Measurements from ENCODE around the gene CFAP47. TPM values are rescaled to one million over a fixed set of nuclear protein-coding genes. Genes with fewer than 3 reads are reported as not detected.

The CFAP47 gene
- total and polyA plus RNA-seq, 7 experiments from 2014 or later, result not detected

GRCh38 chrX:36102425-36102824 lies 182.9 kb downstream of the CFAP47 start:
- Histone ChIP-seq H3K4me1 (ENCODE audit: control insufficient read depth in 2 of 2, insufficient read depth in 2 of 2, low read length in 2 of 2) (no peaks in the 10 kb centered on the region), H3K4me3 (ENCODE audit: low read length) (no peak overlapping the region), H3K27me3 (ENCODE audit: control insufficient read depth in 2 of 2, insufficient read depth in 2 of 2, low read length in 2 of 2) (no peaks in the 10 kb centered on the region), H3K27ac (ENCODE audit: low read depth, low read length) (no peak overlapping the region), H3K36me3 (ENCODE audit: control insufficient read depth in 2 of 3, insufficient read depth in 3 of 3, low read length in 3 of 3) (no peaks in the 10 kb centered on the region), H3K9me3 (ENCODE audit: control insufficient read depth in 2 of 3, low read length in 3 of 3) (no peaks in the 10 kb centered on the region)
- Mint-ChIP-seq H3K4me1 (no peaks in the 10 kb centered on the region), H3K27me3 (no peaks in the 10 kb centered on the region), H3K4me3 (no peak overlapping the region), H3K27ac (no peak overlapping the region), H3K36me3 (no peaks in the 10 kb centered on the region), H3K9me3 (peaks cover 0 to 2% (median 0%) of the 10 kb centered on the region in 11 donors)
- no peak for ATAC-seq
- ChIA-PET CTCF (no interaction called here), POLR2A (no interaction called here)
- DNase-seq, result no peak
- intact Hi-C loops (cut with micrococcal nuclease), result no loop called here

GRCh38 chrX:36116222-36116621 lies 196.7 kb downstream of the CFAP47 start:
- Histone ChIP-seq H3K36me3 (ENCODE audit: control insufficient read depth in 2 of 3, insufficient read depth in 3 of 3, low read length in 3 of 3) (no peaks in the 10 kb centered on the region), H3K4me1 (ENCODE audit: control insufficient read depth in 2 of 2, insufficient read depth in 2 of 2, low read length in 2 of 2) (no peaks in the 10 kb centered on the region), H3K4me3 (ENCODE audit: low read length) (no peak overlapping the region), H3K27me3 (ENCODE audit: control insufficient read depth in 2 of 2, insufficient read depth in 2 of 2, low read length in 2 of 2) (no peaks in the 10 kb centered on the region), H3K9me3 (ENCODE audit: control insufficient read depth in 2 of 3, low read length in 3 of 3) (no peaks in the 10 kb centered on the region), H3K27ac (ENCODE audit: low read depth, low read length) (no peak overlapping the region)
- H3K9me3 Mint-ChIP-seq, result peaks cover 0 to 17% (median 8%) of the 10 kb centered on the region in 11 donors
- ATAC-seq (no peak), DNase-seq (no peak)
- POLR2A ChIA-PET, result no interaction called here
- H3K4me1 Mint-ChIP-seq, result no peaks in the 10 kb centered on the region
- no peak overlapping the region for H3K4me3 Mint-ChIP-seq
- H3K36me3 Mint-ChIP-seq, result no peaks in the 10 kb centered on the region
- CTCF ChIA-PET, result no interaction called here
- no peaks in the 10 kb centered on the region for H3K27me3 Mint-ChIP-seq
- no peak overlapping the region for H3K27ac Mint-ChIP-seq
- intact Hi-C loops (cut with micrococcal nuclease), result no loop called here

GRCh38 chrX:36159254-36159653 lies 239.7 kb downstream of the CFAP47 start:
- no peak overlapping the region for H3K4me3 Mint-ChIP-seq
- POLR2A ChIA-PET, result no interaction called here
- ATAC-seq (no peak), DNase-seq (no peak)
- no peak overlapping the region for H3K27ac ChIP-seq (ENCODE audit: low read depth, low read length)
- H3K36me3 ChIP-seq (ENCODE audit: control insufficient read depth in 2 of 3, insufficient read depth in 3 of 3, low read length in 3 of 3), result no peaks in the 10 kb centered on the region
- no peaks in the 10 kb centered on the region for H3K4me1 Mint-ChIP-seq
- H3K27ac Mint-ChIP-seq, result no peak overlapping the region
- no peaks in the 10 kb centered on the region for H3K36me3 Mint-ChIP-seq
- H3K9me3 ChIP-seq (ENCODE audit: control insufficient read depth in 2 of 3, low read length in 3 of 3), result no peaks in the 10 kb centered on the region
- no peak overlapping the region for H3K4me3 ChIP-seq (ENCODE audit: low read length)
- CTCF ChIA-PET, result no interaction called here
- intact Hi-C loops (cut with micrococcal nuclease), result no loop called here
- H3K9me3 Mint-ChIP-seq, result peaks cover 0 to 3% (median 0%) of the 10 kb centered on the region in 11 donors
- H3K27me3 Mint-ChIP-seq, result no peaks in the 10 kb centered on the region
- H3K27me3 ChIP-seq (ENCODE audit: control insufficient read depth in 2 of 2, insufficient read depth in 2 of 2, low read length in 2 of 2), result no peaks in the 10 kb centered on the region
- H3K4me1 ChIP-seq (ENCODE audit: control insufficient read depth in 2 of 2, insufficient read depth in 2 of 2, low read length in 2 of 2), result no peaks in the 10 kb centered on the region

- Histone ChIP-seq H3K4me1 (ENCODE audit: control insufficient read depth in 2 of 2, insufficient read depth in 2 of 2, low read length in 2 of 2) (no peaks in the 10 kb centered on the region), H3K27ac (ENCODE audit: low read depth, low read length) (no peak overlapping the region), H3K27me3 (ENCODE audit: control insufficient read depth in 2 of 2, insufficient read depth in 2 of 2, low read length in 2 of 2) (no peaks in the 10 kb centered on the region), H3K36me3 (ENCODE audit: control insufficient read depth in 2 of 3, insufficient read depth in 3 of 3, low read length in 3 of 3) (no peaks in the 10 kb centered on the region), H3K4me3 (ENCODE audit: low read length) (no peak overlapping the region), H3K9me3 (ENCODE audit: control insufficient read depth in 2 of 3, low read length in 3 of 3) (no peaks in the 10 kb centered on the region)
- ATAC-seq (no peak), DNase-seq (no peak)
- no peaks in the 10 kb centered on the region for H3K27me3 Mint-ChIP-seq
- no peak overlapping the region for H3K27ac Mint-ChIP-seq
- peaks cover 0 to 3% (median 0%) of the 10 kb centered on the region in 11 donors for H3K9me3 Mint-ChIP-seq
- H3K4me1 Mint-ChIP-seq, result no peaks in the 10 kb centered on the region
- POLR2A ChIA-PET, result no interaction called here
- intact Hi-C loops (cut with micrococcal nuclease), result no loop called here
- H3K4me3 Mint-ChIP-seq, result no peak overlapping the region
- no peaks in the 10 kb centered on the region for H3K36me3 Mint-ChIP-seq
- CTCF ChIA-PET, result no interaction called here
These were observed 240.5 kb downstream of the CFAP47 start for GRCh38 chrX:36160081-36160480.

- no peak for ATAC-seq
- no peaks in the 10 kb centered on the region for H3K4me1 Mint-ChIP-seq
These were observed 279.0 kb downstream of the CFAP47 start for GRCh38 chrX:36198575-36198974.

GRCh38 chrX:36199928-36200327 lies 280.4 kb downstream of the CFAP47 start:
- Histone ChIP-seq H3K4me3 (ENCODE audit: low read length) (no peak overlapping the region), H3K27ac (ENCODE audit: low read depth, low read length) (no peak overlapping the region), H3K36me3 (ENCODE audit: control insufficient read depth in 2 of 3, insufficient read depth in 3 of 3, low read length in 3 of 3) (no peaks in the 10 kb centered on the region), H3K27me3 (ENCODE audit: control insufficient read depth in 2 of 2, insufficient read depth in 2 of 2, low read length in 2 of 2) (no peaks in the 10 kb centered on the region), H3K4me1 (ENCODE audit: control insufficient read depth in 2 of 2, insufficient read depth in 2 of 2, low read length in 2 of 2) (no peaks in the 10 kb centered on the region), H3K9me3 (ENCODE audit: control insufficient read depth in 2 of 3, low read length in 3 of 3) (no peaks in the 10 kb centered on the region)
- no peak overlapping the region for H3K4me3 Mint-ChIP-seq
- H3K27ac Mint-ChIP-seq, result no peak overlapping the region
- ChIA-PET POLR2A (no interaction called here), CTCF (no interaction called here)
- H3K9me3 Mint-ChIP-seq, result peaks cover 0 to 2% (median 0%) of the 10 kb centered on the region in 11 donors
- no peaks in the 10 kb centered on the region for H3K36me3 Mint-ChIP-seq
- ATAC-seq (no peak), DNase-seq (no peak)
- H3K27me3 Mint-ChIP-seq, result no peaks in the 10 kb centered on the region
- H3K4me1 Mint-ChIP-seq, result no peaks in the 10 kb centered on the region
- intact Hi-C loops (cut with micrococcal nuclease), result no loop called here

More at GRCh38 chrX:36198575-36198974, 279.0 kb downstream of the CFAP47 start:
- CTCF ChIA-PET, result no interaction called here
- intact Hi-C loops (cut with micrococcal nuclease), result no loop called here
- Histone ChIP-seq H3K4me3 (ENCODE audit: low read length) (no peak overlapping the region), H3K27ac (ENCODE audit: low read depth, low read length) (no peak overlapping the region), H3K4me1 (ENCODE audit: control insufficient read depth in 2 of 2, insufficient read depth in 2 of 2, low read length in 2 of 2) (no peaks in the 10 kb centered on the region), H3K36me3 (ENCODE audit: control insufficient read depth in 2 of 3, insufficient read depth in 3 of 3, low read length in 3 of 3) (no peaks in the 10 kb centered on the region), H3K9me3 (ENCODE audit: control insufficient read depth in 2 of 3, low read length in 3 of 3) (no peaks in the 10 kb centered on the region), H3K27me3 (ENCODE audit: control insufficient read depth in 2 of 2, insufficient read depth in 2 of 2, low read length in 2 of 2) (no peaks in the 10 kb centered on the region)
- Mint-ChIP-seq H3K27me3 (no peaks in the 10 kb centered on the region), H3K36me3 (no peaks in the 10 kb centered on the region), H3K9me3 (peaks cover 0 to 2% (median 0%) of the 10 kb centered on the region in 11 donors), H3K27ac (no peak overlapping the region), H3K4me3 (no peak overlapping the region)
- POLR2A ChIA-PET, result no interaction called here
- no peak for DNase-seq

- no peaks in the 10 kb centered on the region for H3K4me1 Mint-ChIP-seq
- no peaks in the 10 kb centered on the region for H3K36me3 Mint-ChIP-seq
- Histone ChIP-seq H3K27me3 (ENCODE audit: control insufficient read depth in 2 of 2, insufficient read depth in 2 of 2, low read length in 2 of 2) (no peaks in the 10 kb centered on the region), H3K4me3 (ENCODE audit: low read length) (no peak overlapping the region), H3K4me1 (ENCODE audit: control insufficient read depth in 2 of 2, insufficient read depth in 2 of 2, low read length in 2 of 2) (no peaks in the 10 kb centered on the region), H3K9me3 (ENCODE audit: control insufficient read depth in 2 of 3, low read length in 3 of 3) (no peaks in the 10 kb centered on the region), H3K27ac (ENCODE audit: low read depth, low read length) (no peak overlapping the region), H3K36me3 (ENCODE audit: control insufficient read depth in 2 of 3, insufficient read depth in 3 of 3, low read length in 3 of 3) (no peaks in the 10 kb centered on the region)
- no peak overlapping the region for H3K4me3 Mint-ChIP-seq
- intact Hi-C loops (cut with micrococcal nuclease), result no loop called here
- DNase-seq (no peak), ATAC-seq (no peak)
- CTCF ChIA-PET, result no interaction called here
- H3K27ac Mint-ChIP-seq, result no peak overlapping the region
- peaks cover 0 to 5% (median 0%) of the 10 kb centered on the region in 11 donors for H3K9me3 Mint-ChIP-seq
- H3K27me3 Mint-ChIP-seq, result no peaks in the 10 kb centered on the region
- POLR2A ChIA-PET, result no interaction called here
These were observed 295.4 kb downstream of the CFAP47 start for GRCh38 chrX:36214924-36215323.
